ENCODE data around the gene DNAH7. TPM values are rescaled to one million over a fixed set of nuclear protein-coding genes. Genes with fewer than 3 reads are reported as not detected.

The DNAH7 gene
- total and polyA plus RNA-seq, 8 donors: 0.15 to 48.1 (median 0.98) TPM

GRCh38 chr2:195995499-195995898, 73.1 kb downstream of the DNAH7 start:
- H3K4me3 ChIP-seq: no peak overlapping the region
- intact Hi-C loops (cut with DNase I; ENCODE audit: low total_unique reads): no loop called here
- no peak overlapping the region for H3K27ac ChIP-seq
- DNase-seq: no peak
- no peaks in the 10 kb centered on the region for H3K4me1 ChIP-seq
- no peak for TF ChIP-seq POLR2A (IDR thresholded peaks at IDR 0.05)
- TF ChIP-seq POLR2AphosphoS5 (IDR thresholded peaks at IDR 0.05): no peak
- no peak for TF ChIP-seq CTCF (IDR thresholded peaks at IDR 0.05)
- TF ChIP-seq EP300 (IDR thresholded peaks at IDR 0.05): no peak
- no peaks in the 10 kb centered on the region for H3K9me3 ChIP-seq
- no peaks in the 10 kb centered on the region for H3K36me3 ChIP-seq
- no peaks in the 10 kb centered on the region for H3K27me3 ChIP-seq
- 80 to 93% (median 86%) methylated on average over 6 of the region's 6 CpGs for WGBS, 5 donors

GRCh38 chr2:195993623-195994022, 75.0 kb downstream of the DNAH7 start:
- intact Hi-C loops (cut with DNase I; ENCODE audit: low total_unique reads): no loop called here
- DNase-seq: no peak
- no peaks in the 10 kb centered on the region for H3K27me3 ChIP-seq
- WGBS, 5 donors: 76 to 88% (median 83%) methylated on average over 2 of the region's 2 CpGs
- H3K27ac ChIP-seq: no peak overlapping the region
- no peak overlapping the region for H3K4me3 ChIP-seq
- H3K36me3 ChIP-seq: no peaks in the 10 kb centered on the region
- no peaks in the 10 kb centered on the region for H3K4me1 ChIP-seq
- H3K9me3 ChIP-seq: no peaks in the 10 kb centered on the region
- TF ChIP-seq POLR2A (IDR thresholded peaks at IDR 0.05): no peak
- no peak for TF ChIP-seq CTCF (IDR thresholded peaks at IDR 0.05)
- no peak for TF ChIP-seq EP300 (IDR thresholded peaks at IDR 0.05)
- no peak for TF ChIP-seq POLR2AphosphoS5 (IDR thresholded peaks at IDR 0.05)

GRCh38 chr2:195985741-195986140, 82.9 kb downstream of the DNAH7 start:
- no peak overlapping the region for H3K4me3 ChIP-seq
- intact Hi-C loops (cut with DNase I; ENCODE audit: low total_unique reads): no loop called here
- no peaks in the 10 kb centered on the region for H3K9me3 ChIP-seq
- H3K27me3 ChIP-seq: no peaks in the 10 kb centered on the region
- TF ChIP-seq POLR2A (IDR thresholded peaks at IDR 0.05) (no peak), CTCF (IDR thresholded peaks at IDR 0.05) (no peak), EP300 (IDR thresholded peaks at IDR 0.05) (no peak), POLR2AphosphoS5 (IDR thresholded peaks at IDR 0.05) (no peak)
- H3K36me3 ChIP-seq: no peaks in the 10 kb centered on the region
- WGBS, 5 donors: 22 to 52% (median 39%) methylated on average over 3 of the region's 3 CpGs
- no peak for DNase-seq
- peak overlapping the region in 2 of 5 donors; percentile 9 to 47 for H3K27ac ChIP-seq
- H3K4me1 ChIP-seq: peaks cover 0 to 19% (median 12%) of the 10 kb centered on the region in 4 donors

GRCh38 chr2:195984923-195985726, 83.5 kb downstream of the DNAH7 start:
- TF ChIP-seq CTCF (IDR thresholded peaks at IDR 0.05): no peak
- no peak for TF ChIP-seq POLR2A (IDR thresholded peaks at IDR 0.05)
- TF ChIP-seq EP300 (IDR thresholded peaks at IDR 0.05): no peak
- no peak for TF ChIP-seq POLR2AphosphoS5 (IDR thresholded peaks at IDR 0.05)
- Histone ChIP-seq H3K4me3 (no peak overlapping the region), H3K4me1 (peaks cover 0 to 19% (median 12%) of the 10 kb centered on the region in 4 donors), H3K27me3 (no peaks in the 10 kb centered on the region), H3K36me3 (no peaks in the 10 kb centered on the region), H3K27ac (peak overlapping the region in 2 of 5 donors; percentile 9 to 47), H3K9me3 (peaks cover 0 to 6% (median 2%) of the 10 kb centered on the region in 4 donors)
- WGBS, 5 donors: 6 to 20% (median 9%) methylated on average over 2 of the region's 2 CpGs
- peak in 1 of 2 donors; percentile 45 for DNase-seq
- intact Hi-C loops (cut with DNase I; ENCODE audit: low total_unique reads): no loop called here
